GM21619 (cell line): ENCODE measurements around the gene HOXC4.

ENCODE experiments used
- ATAC-seq: cut with Tn5 transposase; IDR thresholded peaks from one replicate; pipeline ENCODE4 v1.9.1; 2021; ENCODE audit not compliant: unreplicated experiment

The HOXC4 gene

GRCh38 chr12:54028314-54029201 is 25.1 kb upstream of the HOXC4 start, which contains the start of gene HOXC6:
Gene HOXC6, plus strand, starts transcription at chr12:54028440. Its CDS starts 82 bp downstream, at chr12:54028522.
- ATAC-seq: no peak

- ATAC-seq: no peak
These were observed 23.9 kb upstream of the HOXC4 start for GRCh38 chr12:54029529-54030441.

- no peak for ATAC-seq
These were observed 23.2 kb upstream of the HOXC4 start for GRCh38 chr12:54030442-54030801.

GRCh38 chr12:54030889-54031471 is 22.7 kb upstream of the HOXC4 start:
- no peak for ATAC-seq

- no peak for ATAC-seq
These were observed 22.2 kb upstream of the HOXC4 start for GRCh38 chr12:54031480-54031879.

GRCh38 chr12:54032086-54032619 is 21.5 kb upstream of the HOXC4 start:
- ATAC-seq: no peak

- no peak for ATAC-seq
These were observed 21.0 kb upstream of the HOXC4 start, which contains the start of gene HOXC5 for GRCh38 chr12:54032627-54033100. Gene HOXC5, plus strand, starts transcription at chr12:54033050. Its CDS starts 73 bp downstream, at chr12:54033123.

- no peak for ATAC-seq
These were observed 20.3 kb upstream of the HOXC4 start for GRCh38 chr12:54033106-54033979.

- ATAC-seq: no peak
These were observed 19.5 kb upstream of the HOXC4 start for GRCh38 chr12:54033980-54034784.

GRCh38 chr12:54034785-54035310 is 18.8 kb upstream of the HOXC4 start:
- no peak for ATAC-seq

- no peak for ATAC-seq
These were observed 17.9 kb upstream of the HOXC4 start for GRCh38 chr12:54035568-54036264.

- ATAC-seq: no peak
These were observed 16.8 kb upstream of the HOXC4 start for GRCh38 chr12:54036620-54037359.

GRCh38 chr12:54037360-54038283 is 16.0 kb upstream of the HOXC4 start:
- ATAC-seq: no peak

GRCh38 chr12:54038284-54038870 is 15.3 kb upstream of the HOXC4 start:
- no peak for ATAC-seq

GRCh38 chr12:54038871-54039414 is 14.7 kb upstream of the HOXC4 start:
- no peak for ATAC-seq
